Stimulated activated CD4-positive, alpha-beta T cell treated with anti-CD3 and anti-CD28 coated beads, Interleukin-4, amount 100 ng/mL, for 48 hours (primary cell): Measurements from ENCODE around the gene HOXC4.

Source experiments
- DNase-seq, 2 donors: peaks; one replicate each; pipeline ENCODE4 v3.0.0-alpha.2; 2020; ENCODE audit warnings: low read depth in 2 of 2

The HOXC4 gene

GRCh38 chr12:54028314-54029201 lies 25.1 kb upstream of the HOXC4 start, which contains the start of gene HOXC6:
TSS of gene HOXC6 (plus strand) at chr12:54028440. CDS start at chr12:54028522, 82 bp downstream.
- DNase-seq: no peak

- DNase-seq: no peak
Measured at GRCh38 chr12:54029529-54030441, 23.9 kb upstream of the HOXC4 start.

DNA sequence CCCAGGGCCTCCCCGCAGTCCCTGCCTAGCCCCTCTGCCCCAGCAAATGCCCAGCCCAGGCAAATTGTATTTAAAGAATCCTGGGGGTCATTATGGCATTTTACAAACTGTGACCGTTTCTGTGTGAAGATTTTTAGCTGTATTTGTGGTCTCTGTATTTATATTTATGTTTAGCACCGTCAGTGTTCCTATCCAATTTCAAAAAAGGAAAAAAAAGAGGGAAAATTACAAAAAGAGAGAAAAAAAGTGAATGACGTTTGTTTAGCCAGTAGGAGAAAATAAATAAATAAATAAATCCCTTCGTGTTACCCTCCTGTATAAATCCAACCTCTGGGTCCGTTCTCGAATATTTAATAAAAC lies 23.2 kb upstream of the HOXC4 start:
- no peak for DNase-seq

DNA sequence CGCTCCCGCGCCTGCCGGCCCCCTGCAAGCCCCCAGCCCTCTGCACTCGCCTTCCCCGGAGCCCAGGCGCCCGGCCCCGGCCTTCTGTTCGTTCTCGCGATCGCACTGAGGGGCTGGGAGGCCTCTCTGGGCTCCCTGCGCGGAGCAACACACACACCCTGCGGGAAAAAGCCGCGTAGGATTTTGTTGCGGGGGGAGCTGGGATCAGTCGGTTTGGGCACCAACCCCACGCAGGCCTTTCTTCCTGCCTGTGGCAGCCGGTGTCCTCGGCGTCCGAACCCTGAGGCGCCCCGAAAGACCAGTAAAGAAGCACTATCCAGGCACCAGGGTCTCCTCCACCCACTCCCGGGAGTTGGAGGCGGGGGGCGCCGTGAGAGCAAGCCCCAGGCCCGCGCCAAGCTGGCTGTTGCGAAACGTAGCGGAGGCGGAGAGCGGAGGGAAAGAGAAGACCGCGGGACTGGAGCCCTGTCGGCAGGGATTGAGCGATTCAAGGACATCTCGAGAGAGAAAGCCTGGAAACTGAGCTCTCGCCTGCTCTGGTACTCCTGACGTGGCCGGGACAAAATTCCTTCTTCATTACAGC lies 22.7 kb upstream of the HOXC4 start:
- DNase-seq: no peak

GRCh38 chr12:54031480-54031879 lies 22.2 kb upstream of the HOXC4 start:
- DNase-seq: no peak

DNA sequence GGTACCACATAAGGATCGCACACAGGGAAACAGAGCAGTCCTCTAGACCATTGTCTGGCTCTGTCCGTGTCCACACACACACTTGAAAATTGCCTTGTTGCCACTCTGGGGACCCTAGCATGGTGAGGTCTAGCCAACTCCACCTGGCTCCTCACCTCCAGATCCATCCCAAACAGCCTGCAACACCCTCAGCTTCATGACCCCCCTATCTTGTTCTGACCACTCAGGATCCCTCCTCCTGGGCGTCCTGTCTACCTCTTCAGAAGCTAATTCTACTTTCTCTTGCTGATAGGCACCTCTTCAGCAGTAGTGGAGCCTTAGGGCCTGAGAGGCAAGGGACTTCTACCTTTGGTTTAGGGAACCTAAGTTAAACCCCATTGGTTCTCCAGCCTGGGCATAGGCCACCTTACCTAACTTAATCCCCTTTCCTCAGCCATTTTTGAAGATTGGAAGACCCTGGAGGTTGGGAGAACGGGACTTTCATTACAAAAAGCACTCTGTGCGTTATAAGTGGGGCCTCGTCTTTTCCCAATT lies 21.5 kb upstream of the HOXC4 start:
- no peak for DNase-seq

DNA sequence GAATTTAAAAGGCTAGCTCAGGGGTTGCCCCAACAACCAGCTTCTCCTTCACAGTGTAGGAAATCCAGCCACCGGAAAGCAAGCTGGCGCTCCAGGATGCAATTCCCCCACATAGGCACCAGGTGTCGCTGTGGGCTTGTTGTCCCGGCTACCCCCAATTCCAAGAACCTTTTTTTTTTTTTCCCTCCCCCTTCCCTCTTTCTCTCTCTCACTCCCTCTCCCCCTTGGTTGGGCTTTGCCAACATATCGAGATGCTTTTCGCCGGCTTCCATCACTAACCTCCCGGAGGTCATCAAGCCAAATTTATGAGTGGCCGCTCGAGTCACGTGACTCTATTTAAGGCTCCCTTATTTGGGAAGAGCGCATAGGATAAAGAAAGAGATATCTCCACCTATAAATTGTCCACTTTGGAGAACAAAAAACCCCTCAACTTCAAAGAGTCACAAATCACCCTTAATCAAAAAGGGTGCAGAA lies 21.0 kb upstream of the HOXC4 start, which contains the start of gene HOXC5:
Gene HOXC5, plus strand, starts transcription at position 424 of the 474 bp plus-strand sequence. CDS start 73 bp downstream, outside the sequence.
- peak; percentile 40 to 51 for DNase-seq

DNA sequence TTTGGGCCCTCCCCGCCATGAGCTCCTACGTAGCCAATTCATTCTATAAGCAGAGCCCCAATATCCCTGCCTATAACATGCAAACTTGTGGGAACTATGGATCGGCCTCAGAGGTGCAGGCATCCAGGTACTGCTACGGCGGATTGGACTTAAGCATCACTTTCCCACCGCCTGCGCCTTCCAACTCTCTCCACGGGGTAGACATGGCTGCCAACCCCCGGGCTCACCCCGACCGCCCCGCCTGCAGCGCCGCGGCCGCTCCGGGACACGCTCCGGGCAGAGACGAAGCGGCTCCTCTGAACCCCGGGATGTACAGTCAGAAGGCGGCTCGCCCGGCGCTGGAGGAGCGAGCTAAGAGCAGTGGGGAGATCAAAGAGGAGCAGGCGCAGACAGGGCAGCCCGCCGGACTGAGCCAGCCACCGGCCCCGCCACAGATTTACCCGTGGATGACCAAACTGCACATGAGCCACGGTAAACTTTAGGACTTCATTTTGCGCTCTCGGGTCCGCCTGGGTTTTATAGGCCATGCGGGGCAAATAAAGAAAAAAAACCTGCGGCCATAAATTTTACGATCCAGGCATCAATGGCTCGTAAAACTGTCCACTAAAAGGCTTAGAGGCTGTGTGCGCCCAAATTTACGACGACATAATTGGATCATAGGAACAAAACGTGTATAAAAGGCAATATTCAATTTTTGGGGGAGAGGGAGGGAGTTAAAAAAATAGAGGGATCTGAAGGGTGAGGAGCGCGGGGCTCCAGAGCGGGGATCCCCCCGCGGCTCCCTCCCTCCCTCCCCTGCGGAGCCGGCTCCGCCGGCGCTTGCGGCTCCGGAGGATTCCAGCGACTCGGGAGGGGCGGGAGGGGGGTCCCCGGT lies 20.3 kb upstream of the HOXC4 start:
- DNase-seq: no peak

GRCh38 chr12:54033980-54034784 lies 19.5 kb upstream of the HOXC4 start:
- no peak for DNase-seq

- no peak for DNase-seq
Measured at GRCh38 chr12:54034785-54035310, 18.8 kb upstream of the HOXC4 start.

GRCh38 chr12:54035568-54036264 lies 17.9 kb upstream of the HOXC4 start:
- DNase-seq: no peak

GRCh38 chr12:54036620-54037359 lies 16.8 kb upstream of the HOXC4 start:
- DNase-seq: no peak

- no peak for DNase-seq
Measured at GRCh38 chr12:54037360-54038283, 16.0 kb upstream of the HOXC4 start.

GRCh38 chr12:54038284-54038870 lies 15.3 kb upstream of the HOXC4 start:
- no peak for DNase-seq

DNA sequence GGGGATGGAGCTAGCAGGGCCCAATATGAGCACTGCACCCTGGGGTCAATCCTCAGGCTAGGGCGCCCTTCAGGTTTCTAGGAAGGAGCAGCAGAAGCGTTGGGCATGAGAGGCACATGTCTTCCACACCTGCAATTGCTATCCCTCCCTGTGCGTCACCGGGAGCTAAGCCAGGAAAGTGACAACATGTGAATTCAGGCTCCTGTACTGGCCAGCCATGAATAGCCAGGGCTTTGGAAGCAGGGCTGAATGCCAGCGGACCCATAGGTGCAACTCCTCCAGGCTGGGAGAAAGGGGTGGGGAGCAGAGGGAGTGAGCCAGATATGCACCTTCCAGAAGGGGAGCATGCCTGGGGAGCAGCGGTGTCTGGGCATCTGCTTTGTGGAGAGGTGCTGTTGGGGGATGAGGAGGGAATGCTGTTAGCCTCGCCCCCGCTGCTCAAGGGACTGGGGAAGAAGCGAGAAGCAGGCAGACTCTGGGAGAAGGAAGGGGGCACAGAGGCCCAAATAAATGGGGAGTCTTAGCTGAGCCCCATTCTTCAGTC lies 14.7 kb upstream of the HOXC4 start:
- no peak for DNase-seq

DNA sequence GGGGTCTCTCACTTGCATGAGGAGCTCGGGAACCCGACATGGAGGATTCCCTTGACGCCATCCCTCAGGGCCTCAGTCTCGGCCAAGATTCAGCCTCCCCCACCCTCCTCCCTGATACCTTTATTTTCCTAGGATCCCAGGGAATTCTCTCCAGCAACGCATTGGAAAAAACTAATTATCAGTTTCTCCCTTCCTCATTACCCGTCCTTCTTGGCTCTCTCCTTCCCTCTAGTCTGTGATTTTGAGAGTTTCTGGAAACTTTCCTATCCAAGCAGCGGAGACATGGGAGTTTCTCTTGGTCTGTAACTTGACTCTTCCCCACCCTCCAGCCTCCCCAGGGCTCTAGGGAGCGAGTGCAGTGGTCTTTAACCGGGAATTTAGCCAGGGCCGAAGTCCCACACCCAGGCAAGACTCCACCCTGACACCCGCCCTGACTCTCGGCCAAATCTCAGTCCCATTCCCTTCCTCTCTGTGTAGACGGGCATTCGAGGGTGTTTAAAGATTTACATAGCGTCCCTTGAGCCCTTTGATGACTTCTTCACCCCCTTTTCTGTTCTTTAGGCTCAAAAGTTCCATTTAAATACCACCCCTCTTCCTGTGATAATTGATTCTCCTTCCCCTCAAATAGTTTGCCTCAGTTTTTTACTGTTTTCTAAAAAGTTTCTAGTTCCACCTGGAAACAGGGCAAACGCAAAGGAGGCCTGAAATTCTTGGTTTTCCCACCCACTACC lies 14.1 kb upstream of the HOXC4 start:
- DNase-seq: no peak
